Measurements from ENCODE around the gene TRMT10B. TPM values are rescaled to one million over a fixed set of nuclear protein-coding genes. Genes with fewer than 3 reads are reported as not detected.
A peak's percentile ranks its signal among the peaks of the same experiment; 100 is the strongest.

TRMT10B gene
- total and polyA plus RNA-seq, 2 donors from 2014 or later = 5.2 to 12.4 TPM

DNA sequence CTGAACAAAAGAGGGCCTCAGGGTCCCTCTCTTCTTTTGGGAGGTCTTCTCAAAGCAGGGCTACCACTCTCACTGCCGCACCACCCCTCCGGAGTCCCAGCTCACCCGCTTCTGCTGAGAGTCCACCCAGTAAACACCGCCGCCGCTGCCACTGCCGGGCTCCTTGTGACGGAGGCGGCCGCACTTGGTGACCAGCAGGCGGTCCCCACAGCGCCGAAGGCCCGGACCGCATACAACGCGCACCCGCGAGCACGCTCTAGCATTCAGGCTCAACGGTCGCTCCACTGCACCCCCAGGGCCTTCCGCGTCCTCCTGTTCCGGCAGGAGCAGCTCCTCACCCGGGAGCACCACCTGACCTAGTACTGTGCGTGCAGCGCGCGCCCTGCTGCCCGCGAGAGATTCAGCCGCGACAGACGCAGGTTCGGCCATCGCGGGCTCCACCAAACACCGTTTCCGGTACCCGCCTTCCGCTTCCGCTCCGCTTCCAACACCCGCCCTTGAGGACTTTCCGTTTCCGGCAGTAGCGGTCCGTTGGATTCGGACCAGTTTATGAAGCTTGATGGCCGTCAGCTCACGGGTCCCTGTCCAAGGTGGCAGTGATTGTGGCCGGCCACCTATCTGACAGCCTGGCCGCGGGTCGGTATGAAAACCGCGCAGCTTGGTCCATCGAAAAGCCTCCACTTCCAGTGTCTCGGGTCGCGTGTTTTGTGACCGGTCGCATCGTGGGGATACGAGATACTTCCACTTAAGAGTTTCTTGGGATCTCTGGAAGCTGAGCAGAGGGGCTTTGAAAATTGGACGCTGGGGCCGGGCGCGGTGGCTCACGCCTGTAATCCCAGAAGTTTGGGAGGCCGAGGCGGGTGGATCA is 31.2 kb downstream of the TRMT10B start, which contains the start of gene EXOSC3:
Gene EXOSC3, minus strand, starts transcription at position 449 of the 868 bp plus-strand sequence. Its CDS starts 20 bp downstream, at position 429.
- no peaks in the 10 kb centered on the region for H3K27me3 ChIP-seq (ENCODE audit: control insufficient read depth, insufficient read depth, low read length)
- intact Hi-C loops (cut with DNase I) = no loop called here
- peak; percentile 91 to 97 (median 95) for DNase-seq
- H3K27ac ChIP-seq (ENCODE audit: low read depth in 2 of 2, low read length in 2 of 2) = peak within 1 kb of the TSS; percentile 72 to 73
- peaks cover 8 to 32% (median 22%) of the 10 kb centered on the region in 3 donors for H3K36me3 ChIP-seq (ENCODE audit: control insufficient read depth in 2 of 3, insufficient read depth in 3 of 3, low read length in 3 of 3)
- peak within 1 kb of the TSS; percentile 85 to 90 (median 88) for H3K9ac ChIP-seq (ENCODE audit: low read length in 3 of 3)
- FAIRE-seq = no peak
- H3K4me3 ChIP-seq (ENCODE audit: low read length in 3 of 3) = peak within 1 kb of the TSS; percentile 89 to 95 (median 92)
- H3K4me1 ChIP-seq (ENCODE audit: control insufficient read depth in 2 of 3, insufficient read depth in 2 of 3, low read depth in 1 of 3, low read length in 3 of 3) = peaks cover 0 to 5% (median 4%) of the 10 kb centered on the region in 3 donors
- no peaks in the 10 kb centered on the region for H3K9me3 ChIP-seq (ENCODE audit: control insufficient read depth in 2 of 3, insufficient read depth in 1 of 3, low read length in 3 of 3)
- TF ChIP-seq, protein P1, sequence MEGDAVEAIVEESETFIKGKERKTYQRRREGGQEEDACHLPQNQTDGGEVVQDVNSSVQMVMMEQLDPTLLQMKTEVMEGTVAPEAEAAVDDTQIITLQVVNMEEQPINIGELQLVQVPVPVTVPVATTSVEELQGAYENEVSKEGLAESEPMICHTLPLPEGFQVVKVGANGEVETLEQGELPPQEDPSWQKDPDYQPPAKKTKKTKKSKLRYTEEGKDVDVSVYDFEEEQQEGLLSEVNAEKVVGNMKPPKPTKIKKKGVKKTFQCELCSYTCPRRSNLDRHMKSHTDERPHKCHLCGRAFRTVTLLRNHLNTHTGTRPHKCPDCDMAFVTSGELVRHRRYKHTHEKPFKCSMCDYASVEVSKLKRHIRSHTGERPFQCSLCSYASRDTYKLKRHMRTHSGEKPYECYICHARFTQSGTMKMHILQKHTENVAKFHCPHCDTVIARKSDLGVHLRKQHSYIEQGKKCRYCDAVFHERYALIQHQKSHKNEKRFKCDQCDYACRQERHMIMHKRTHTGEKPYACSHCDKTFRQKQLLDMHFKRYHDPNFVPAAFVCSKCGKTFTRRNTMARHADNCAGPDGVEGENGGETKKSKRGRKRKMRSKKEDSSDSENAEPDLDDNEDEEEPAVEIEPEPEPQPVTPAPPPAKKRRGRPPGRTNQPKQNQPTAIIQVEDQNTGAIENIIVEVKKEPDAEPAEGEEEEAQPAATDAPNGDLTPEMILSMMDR (IDR thresholded peaks at IDR 0.05; ENCODE audit: borderline replicate concordance, extremely low read depth, insufficient read depth) = no peak

GRCh38 chr9:37787059-37787458 is 33.5 kb downstream of the TRMT10B start:
- TF ChIP-seq, protein P1 (IDR thresholded peaks at IDR 0.05; ENCODE audit: borderline replicate concordance, extremely low read depth, insufficient read depth) = no peak
- H3K36me3 ChIP-seq (ENCODE audit: control insufficient read depth in 2 of 3, insufficient read depth in 3 of 3, low read length in 3 of 3) = peaks cover 5 to 13% (median 12%) of the 10 kb centered on the region in 3 donors
- H3K27me3 ChIP-seq (ENCODE audit: control insufficient read depth, insufficient read depth, low read length) = no peaks in the 10 kb centered on the region
- intact Hi-C loops (cut with DNase I) = no loop called here
- H3K27ac ChIP-seq (ENCODE audit: low read depth in 2 of 2, low read length in 2 of 2) = no peak overlapping the region
- H3K9me3 ChIP-seq (ENCODE audit: control insufficient read depth in 2 of 3, insufficient read depth in 1 of 3, low read length in 3 of 3) = no peaks in the 10 kb centered on the region
- FAIRE-seq (no peak), DNase-seq (no peak)
- H3K9ac ChIP-seq (ENCODE audit: low read length in 3 of 3) = no peak overlapping the region
- peaks cover 0 to 4% (median 3%) of the 10 kb centered on the region in 3 donors for H3K4me1 ChIP-seq (ENCODE audit: control insufficient read depth in 2 of 3, insufficient read depth in 2 of 3, low read depth in 1 of 3, low read length in 3 of 3)
- no peak overlapping the region for H3K4me3 ChIP-seq (ENCODE audit: low read length in 3 of 3)

DNA sequence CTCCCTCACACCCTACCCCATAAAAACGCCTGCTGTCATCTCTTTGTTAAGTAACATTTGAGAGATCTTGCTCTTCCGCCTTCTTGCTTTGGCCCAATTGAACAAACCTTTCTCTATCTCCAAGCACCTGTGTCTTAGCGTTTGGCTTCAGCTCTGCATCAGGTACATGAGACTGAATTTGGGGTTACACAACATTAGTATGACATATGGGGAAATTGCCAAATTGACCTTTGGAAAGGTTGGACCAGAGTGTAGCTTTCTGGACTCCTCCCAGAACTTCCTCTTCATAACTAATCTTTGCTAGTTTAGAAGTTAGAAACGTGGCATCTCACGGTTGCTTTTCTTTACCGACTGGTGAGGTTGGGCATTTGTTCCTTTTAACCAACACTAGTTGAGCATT is 34.7 kb downstream of the TRMT10B start:
- H3K36me3 ChIP-seq (ENCODE audit: control insufficient read depth in 2 of 3, insufficient read depth in 3 of 3, low read length in 3 of 3) = peaks cover 0 to 1% (median under 1%) of the 10 kb centered on the region in 3 donors
- TF ChIP-seq, protein P1 (IDR thresholded peaks at IDR 0.05; ENCODE audit: borderline replicate concordance, extremely low read depth, insufficient read depth) = no peak
- H3K27ac ChIP-seq (ENCODE audit: low read depth in 2 of 2, low read length in 2 of 2) = no peak overlapping the region
- intact Hi-C loops (cut with DNase I) = no loop called here
- no peaks in the 10 kb centered on the region for H3K9me3 ChIP-seq (ENCODE audit: control insufficient read depth in 2 of 3, insufficient read depth in 1 of 3, low read length in 3 of 3)
- H3K4me3 ChIP-seq (ENCODE audit: low read length in 3 of 3) = no peak overlapping the region
- DNase-seq = no peak
- FAIRE-seq = no peak
- peaks cover 0 to 4% (median under 1%) of the 10 kb centered on the region in 3 donors for H3K4me1 ChIP-seq (ENCODE audit: control insufficient read depth in 2 of 3, insufficient read depth in 2 of 3, low read depth in 1 of 3, low read length in 3 of 3)
- H3K9ac ChIP-seq (ENCODE audit: low read length in 3 of 3) = no peak overlapping the region
- no peaks in the 10 kb centered on the region for H3K27me3 ChIP-seq (ENCODE audit: control insufficient read depth, insufficient read depth, low read length)
